Stimulated activated CD4-positive, alpha-beta T cell treated with anti-CD3 and anti-CD28 coated beads, Interleukin-2, amount 100 ng/mL, for 4 hours (primary cell): ENCODE results near the gene ATP6V1B1.

ENCODE experiments used
- DNase-seq: peaks from one replicate; pipeline ENCODE4 v3.0.0-alpha.2; 2020; ENCODE audit warnings: low read depth

ATP6V1B1 gene

GRCh38 chr2:70966681-70967080, 31.0 kb downstream of the ATP6V1B1 start:
- no peak for DNase-seq

- DNase-seq = no peak
Observed at GRCh38 chr2:70967189-70967588, 31.5 kb downstream of the ATP6V1B1 start.

GRCh38 chr2:70974592-70974991, 38.9 kb downstream of the ATP6V1B1 start:
- DNase-seq = no peak

GRCh38 chr2:70975237-70975636, 39.5 kb downstream of the ATP6V1B1 start:
- no peak for DNase-seq

- no peak for DNase-seq
Observed at GRCh38 chr2:70977605-70978205, 42.0 kb downstream of the ATP6V1B1 start.

- DNase-seq = no peak
Observed at GRCh38 chr2:70978341-70979179, 42.9 kb downstream of the ATP6V1B1 start, which contains the start of gene ANKRD53. Gene ANKRD53, plus strand, starts transcription at chr2:70978630. Its CDS starts 16 bp downstream, at chr2:70978646.

- no peak for DNase-seq
Observed at GRCh38 chr2:70979180-70979488, 43.4 kb downstream of the ATP6V1B1 start.

- DNase-seq = no peak
Observed at GRCh38 chr2:70979626-70980025, 43.9 kb downstream of the ATP6V1B1 start.

- DNase-seq = no peak
Observed at GRCh38 chr2:70981421-70981820, 45.7 kb downstream of the ATP6V1B1 start.

GRCh38 chr2:70981866-70982810, 46.4 kb downstream of the ATP6V1B1 start:
- DNase-seq = no peak

- DNase-seq = no peak
Observed at GRCh38 chr2:70982971-70983370, 47.3 kb downstream of the ATP6V1B1 start.

GRCh38 chr2:70983506-70984227, 48.0 kb downstream of the ATP6V1B1 start:
- no peak for DNase-seq

- DNase-seq = no peak
Observed at GRCh38 chr2:70984228-70984575, 48.5 kb downstream of the ATP6V1B1 start.

- DNase-seq = peak; percentile 73
Observed at GRCh38 chr2:70984576-70985282, 49.0 kb downstream of the ATP6V1B1 start.

- no peak for DNase-seq
Observed at GRCh38 chr2:70985283-70985688, 49.6 kb downstream of the ATP6V1B1 start.

- no peak for DNase-seq
Observed at GRCh38 chr2:70985956-70986355, 50.3 kb downstream of the ATP6V1B1 start.

- no peak for DNase-seq
Observed at GRCh38 chr2:70986499-70987189, 50.9 kb downstream of the ATP6V1B1 start.

GRCh38 chr2:70987386-70987785, 51.7 kb downstream of the ATP6V1B1 start:
- DNase-seq = no peak

- DNase-seq = no peak
Observed at GRCh38 chr2:70988151-70988550, 52.5 kb downstream of the ATP6V1B1 start.

GRCh38 chr2:70988726-70989648, 53.3 kb downstream of the ATP6V1B1 start:
- no peak for DNase-seq
